GM21423 (cell line): Measurements from ENCODE around the gene DRAM1.

Source experiments
- ATAC-seq: cut with Tn5 transposase; IDR thresholded peaks from one replicate; pipeline ENCODE4 v1.9.1; 2021; ENCODE audit warnings: mild to moderate bottlenecking, moderate library complexity; ENCODE audit not compliant: unreplicated experiment

DRAM1 gene, protein sequence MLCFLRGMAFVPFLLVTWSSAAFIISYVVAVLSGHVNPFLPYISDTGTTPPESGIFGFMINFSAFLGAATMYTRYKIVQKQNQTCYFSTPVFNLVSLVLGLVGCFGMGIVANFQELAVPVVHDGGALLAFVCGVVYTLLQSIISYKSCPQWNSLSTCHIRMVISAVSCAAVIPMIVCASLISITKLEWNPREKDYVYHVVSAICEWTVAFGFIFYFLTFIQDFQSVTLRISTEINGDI

DNA sequence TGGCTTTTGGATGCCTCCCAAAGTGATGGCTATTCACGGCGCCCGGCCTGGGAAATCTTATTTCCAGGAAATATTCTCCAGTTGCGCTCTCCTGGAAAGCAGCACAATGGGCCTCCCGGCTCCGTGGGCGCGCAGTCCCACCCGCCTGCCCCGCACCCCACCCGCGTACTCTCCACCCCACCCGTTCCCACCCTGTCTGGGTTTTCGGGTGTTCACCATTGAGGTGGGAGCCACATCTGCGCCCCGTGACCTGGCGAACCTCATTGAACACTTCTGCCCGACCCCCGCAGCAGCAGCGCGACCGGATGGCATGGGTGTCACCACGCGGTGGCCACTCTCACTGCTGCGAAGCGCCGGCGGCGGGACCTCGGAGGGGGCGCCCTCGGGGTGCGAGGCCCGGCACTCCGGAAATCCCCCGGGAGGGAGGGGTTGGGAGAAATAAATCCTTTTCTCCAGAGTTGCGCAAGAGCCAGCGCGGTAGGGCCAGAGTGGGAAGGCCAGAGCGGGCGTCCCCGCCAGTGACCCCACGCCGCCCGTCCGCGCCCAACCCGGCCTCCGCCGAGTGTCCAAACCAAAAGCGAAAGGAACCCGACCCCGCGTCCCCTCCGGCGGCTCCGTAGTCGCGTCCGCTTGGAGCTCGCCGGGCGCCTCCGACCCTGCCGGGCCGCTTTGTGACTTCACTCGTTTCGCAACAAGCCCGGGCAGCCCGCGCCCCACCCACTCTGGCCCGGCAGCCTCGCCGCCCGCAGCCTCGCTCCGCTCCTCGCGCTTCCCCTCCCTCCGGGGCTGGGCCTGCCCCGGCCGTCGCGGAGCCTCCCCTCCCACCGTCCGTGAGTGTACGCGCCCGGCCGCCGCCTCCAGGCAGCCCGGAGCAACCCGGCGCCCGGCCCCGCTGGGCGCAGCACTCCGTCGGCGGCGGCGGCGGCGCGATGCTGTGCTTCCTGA, at the start of gene DRAM1:
Gene DRAM1, plus strand, starts transcription at position 720 of the 945 bp plus-strand sequence. Its CDS starts 210 bp downstream, at position 930.
- peak; percentile 82 for ATAC-seq

GRCh38 chr12:101828463-101829196, 48.8 kb upstream of the DRAM1 start:
- ATAC-seq = no peak

DNA sequence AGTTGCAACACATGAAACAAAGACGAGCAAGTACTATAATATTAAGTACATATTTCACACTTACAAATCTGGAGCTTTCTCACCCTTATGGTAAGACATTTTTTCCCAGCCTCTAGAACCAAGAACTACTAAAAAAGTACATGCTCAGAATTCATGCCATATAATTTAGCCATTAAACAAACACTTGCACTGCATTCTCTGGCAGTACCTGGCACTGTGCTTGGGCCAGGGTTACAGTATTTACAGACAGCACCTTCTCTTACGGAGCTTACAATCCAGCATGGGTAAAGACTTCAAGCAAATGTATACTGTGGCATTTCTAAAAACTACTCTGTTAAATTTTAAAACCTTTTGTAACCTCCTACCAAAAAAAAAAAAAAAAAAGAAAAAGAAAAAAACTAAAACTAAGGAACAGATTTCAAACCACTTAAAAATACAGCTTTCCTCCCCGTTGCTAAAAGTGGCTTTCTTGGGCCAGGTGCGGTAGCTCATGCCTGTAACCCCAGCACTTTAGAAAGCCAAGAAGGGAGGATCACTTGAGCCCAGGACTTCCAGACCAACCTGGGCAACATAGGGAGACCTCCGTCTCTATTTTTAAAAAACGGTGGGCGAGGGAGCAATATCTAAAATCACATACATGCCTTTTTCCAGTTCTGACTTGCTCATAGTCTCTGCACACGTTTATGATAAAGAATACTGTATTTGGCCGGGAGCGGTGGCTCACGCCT, 47.6 kb upstream of the DRAM1 start:
- no peak for ATAC-seq

GRCh38 chr12:101830367-101831325, 46.7 kb upstream of the DRAM1 start, which contains the start of gene GNPTAB:
Gene GNPTAB (minus strand): TSS chr12:101830959. CDS start chr12:101830675, 284 bp downstream.
- ATAC-seq = peak; percentile 88

DNA sequence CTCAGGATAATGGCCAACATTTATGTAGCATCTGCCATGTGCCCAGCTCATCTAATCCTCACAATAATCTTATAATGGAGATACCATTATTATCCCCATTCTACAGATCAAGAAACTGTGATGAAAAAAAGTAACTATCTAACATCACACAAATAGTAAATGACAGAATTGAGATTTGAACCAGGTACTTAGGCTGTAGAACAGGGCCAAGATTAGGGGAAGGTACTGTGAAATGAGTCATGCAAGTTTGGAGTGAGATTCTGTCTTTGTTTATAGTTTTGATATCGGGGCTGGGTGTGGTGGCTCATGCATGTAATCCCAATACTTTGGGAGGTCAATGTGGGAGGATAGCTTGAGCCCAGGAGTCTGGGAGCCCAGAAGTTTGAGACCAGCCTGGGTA, 45.4 kb upstream of the DRAM1 start:
- no peak for ATAC-seq

GRCh38 chr12:101838628-101839323, 38.6 kb upstream of the DRAM1 start:
- ATAC-seq = peak; percentile 52

DNA sequence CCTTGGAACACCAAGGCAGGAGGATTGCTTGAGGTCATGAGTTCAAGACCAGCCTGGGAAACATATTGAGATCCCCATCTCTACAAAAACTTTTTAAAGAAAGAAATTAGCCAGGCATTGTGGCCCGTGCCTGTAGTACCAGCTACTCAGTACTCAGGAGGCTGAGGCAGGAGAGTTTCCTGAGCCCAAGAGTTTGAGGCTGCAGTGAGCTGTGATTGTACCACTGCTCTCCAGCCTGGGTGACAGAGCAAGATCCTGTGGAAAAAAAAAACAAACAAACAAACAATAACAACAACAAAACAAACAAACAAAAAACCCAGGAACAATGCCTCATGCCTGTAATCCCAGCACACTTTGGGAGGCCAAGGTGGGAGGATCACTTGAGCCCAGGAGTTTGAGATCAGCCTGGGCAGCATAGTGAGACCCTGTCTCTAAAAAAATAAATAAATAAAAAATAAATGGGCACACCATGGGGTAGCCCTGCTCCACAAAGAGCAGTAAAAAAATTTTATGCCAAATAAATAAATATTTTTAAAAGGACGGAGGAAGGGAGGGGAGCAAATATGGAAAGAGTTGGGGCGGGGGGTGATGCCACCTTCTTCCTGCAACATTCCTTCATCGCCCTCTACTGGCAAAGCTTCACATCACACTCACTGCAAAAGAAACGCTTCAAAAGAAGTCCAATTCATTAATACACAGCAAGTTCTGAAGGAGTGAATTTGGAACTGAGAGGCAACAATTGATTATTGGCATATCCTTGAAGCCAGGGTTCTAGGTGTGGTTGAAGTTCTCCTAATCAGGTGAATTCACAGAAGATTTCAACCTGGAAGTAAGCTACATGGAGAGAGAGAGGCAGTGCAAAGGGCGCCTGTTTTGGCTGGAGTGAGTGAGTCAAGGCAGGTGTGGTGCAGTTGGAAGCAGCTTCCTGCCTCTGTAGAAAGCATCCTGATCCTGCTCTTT, 37.8 kb upstream of the DRAM1 start:
- ATAC-seq = peak; percentile 49

DNA sequence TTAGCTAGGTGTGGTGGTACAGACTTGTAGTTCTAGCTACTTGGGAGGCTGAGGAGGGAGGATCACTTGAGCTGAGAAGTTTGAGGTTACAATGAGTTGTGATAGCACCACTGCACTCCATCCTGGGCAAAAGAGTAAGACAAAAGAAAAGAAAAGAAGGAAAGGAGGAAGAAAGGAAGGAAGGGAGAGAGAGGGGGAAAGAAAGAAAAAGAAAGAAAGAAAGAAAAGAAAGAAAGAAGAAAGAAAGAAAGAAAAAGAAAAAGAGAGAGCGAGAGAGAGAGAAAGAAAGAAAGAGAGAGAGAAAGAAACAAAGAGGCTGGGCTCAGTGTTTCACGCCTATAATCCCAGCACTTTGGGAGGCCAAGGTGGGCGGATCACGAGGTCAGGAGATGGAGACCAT, 36.3 kb upstream of the DRAM1 start:
- no peak for ATAC-seq

- no peak for ATAC-seq
Measured at GRCh38 chr12:101845137-101845711, 32.2 kb upstream of the DRAM1 start.

DNA sequence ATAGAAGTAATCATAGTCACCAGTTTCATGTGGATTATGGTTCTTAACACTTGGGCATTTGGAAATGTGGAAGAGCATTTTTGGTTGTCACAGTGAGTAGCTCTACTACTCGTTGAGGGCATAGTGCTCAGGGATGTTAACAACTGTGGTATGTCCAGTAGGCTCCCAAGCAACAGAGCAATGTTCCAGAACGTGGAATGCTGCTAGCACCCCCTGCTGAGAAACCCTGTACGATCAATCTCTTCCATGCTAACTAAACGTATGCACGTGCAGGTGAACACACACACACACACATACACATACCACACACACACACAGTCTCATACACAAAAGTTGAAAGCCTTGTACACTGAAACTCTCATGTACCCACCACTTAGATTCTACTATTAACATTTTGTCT, 30.1 kb upstream of the DRAM1 start:
- ATAC-seq = no peak

GRCh38 chr12:101850199-101850598, 27.2 kb upstream of the DRAM1 start:
- ATAC-seq = no peak

DNA sequence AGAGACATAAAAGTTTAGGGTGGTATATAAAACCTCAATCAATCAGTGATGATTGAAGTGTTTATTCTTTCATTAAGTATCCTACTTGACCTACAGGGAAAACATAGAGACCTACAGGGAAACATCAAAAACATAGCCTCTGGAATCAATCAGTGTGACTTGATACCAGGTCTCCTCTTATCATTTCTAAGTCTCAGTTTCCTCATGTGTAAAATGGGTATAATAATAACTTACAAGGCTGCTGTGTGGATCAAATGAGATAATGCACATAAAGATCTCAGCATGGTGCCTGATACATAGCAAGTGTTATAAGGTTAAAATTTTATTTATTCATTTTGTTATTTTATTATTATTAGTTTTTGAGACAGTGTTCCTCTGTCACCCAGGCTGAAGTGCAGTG, 24.4 kb upstream of the DRAM1 start:
- no peak for ATAC-seq

DNA sequence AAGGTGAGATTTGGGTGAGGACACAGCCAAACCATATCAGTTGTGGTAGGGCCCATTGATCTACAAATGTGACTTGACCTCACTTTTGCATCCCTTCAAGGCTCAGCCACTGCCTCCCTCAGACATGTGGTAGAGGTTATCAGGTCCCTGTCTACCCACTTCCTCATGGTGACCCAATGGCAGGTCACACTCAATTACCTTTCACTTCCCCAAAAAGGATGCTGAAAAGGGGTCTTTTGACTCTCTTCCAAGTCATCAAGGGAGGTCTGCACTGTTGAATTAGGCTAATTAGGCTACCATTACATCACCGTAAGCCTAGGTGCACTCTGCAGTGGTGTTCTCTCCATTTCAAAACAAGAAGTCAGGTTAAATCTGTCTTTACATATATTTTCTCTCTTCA, 22.6 kb upstream of the DRAM1 start:
- peak; percentile 65 for ATAC-seq

DNA sequence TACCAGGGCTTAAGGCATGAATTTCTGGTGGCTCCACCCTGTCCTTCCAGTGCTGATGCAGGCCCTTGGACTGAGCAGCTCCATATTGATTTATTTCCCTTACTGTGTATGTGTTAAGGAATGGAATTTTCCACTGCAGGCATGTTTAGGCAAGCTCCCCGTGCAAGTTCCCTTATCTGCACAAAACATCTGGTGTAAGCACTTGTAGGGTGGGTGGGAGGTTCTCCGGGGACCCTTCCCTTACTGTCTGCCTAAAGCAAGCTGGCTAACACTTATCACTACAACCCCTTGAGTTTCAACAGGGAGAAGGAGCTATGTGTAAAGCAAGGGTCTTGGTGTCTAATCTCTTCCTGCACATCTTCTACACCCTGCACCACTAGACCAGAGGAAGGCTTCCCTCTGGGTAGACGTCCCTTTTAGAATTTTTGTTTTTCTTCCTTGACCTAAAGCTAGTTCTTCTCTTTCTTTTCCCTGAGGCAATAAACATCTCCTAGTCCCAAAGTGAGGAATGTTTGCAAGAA, 22.0 kb upstream of the DRAM1 start:
- ATAC-seq = no peak

DNA sequence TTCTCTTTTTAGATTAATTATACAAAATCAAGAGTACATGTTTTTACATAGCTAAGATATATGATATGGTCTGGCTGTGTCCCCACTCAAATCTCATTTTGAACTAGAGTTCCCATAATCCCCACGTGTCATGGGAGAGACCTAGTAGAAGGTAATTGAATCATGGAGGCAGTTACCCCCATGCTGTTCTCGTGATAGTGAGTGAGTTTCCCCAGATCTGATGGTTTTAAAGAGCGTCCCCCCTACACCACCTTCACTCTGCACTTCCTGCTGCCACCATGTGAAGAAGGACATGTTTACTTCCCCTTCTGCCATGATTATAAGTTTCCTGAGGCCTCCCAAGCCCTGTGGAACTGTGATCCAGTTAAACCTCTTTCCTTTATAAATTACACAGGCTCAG, 21.4 kb upstream of the DRAM1 start:
- ATAC-seq = no peak

DNA sequence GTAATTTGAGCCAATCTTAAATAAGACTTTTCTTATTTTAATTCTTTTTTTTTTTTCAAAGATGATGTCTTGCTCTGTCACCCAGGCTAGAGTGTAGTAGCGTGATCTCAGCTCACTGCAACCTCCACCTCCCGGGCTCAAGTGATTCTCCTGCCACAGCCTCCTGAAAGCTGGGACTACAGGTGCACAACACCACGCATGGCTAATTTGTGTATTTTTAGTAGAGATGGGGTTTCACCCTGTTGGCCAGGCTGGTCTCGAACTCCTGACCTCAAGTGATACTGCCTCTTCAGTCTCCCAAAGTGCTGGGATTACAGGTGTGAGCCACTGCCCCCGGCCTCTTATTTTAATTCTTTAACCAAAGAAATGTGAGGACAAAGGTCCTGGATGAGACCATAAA, 20.8 kb upstream of the DRAM1 start:
- ATAC-seq = peak; percentile 7

GRCh38 chr12:101857043-101857558, 20.3 kb upstream of the DRAM1 start:
- peak; percentile 40 for ATAC-seq
